Choroid plexus epithelial cell (primary cell): Measurements from ENCODE around the gene TRNP1.

Experiments used
- DNase-seq: peaks from one replicate; pipeline ENCODE4 v3.0.0-alpha.2; 2010; ENCODE audit warnings: low read depth
- H3K4me3 ChIP-seq: 2 replicates; pipeline ENCODE4 v1.5.1; 2011; ENCODE audit warnings: low read depth, mild to moderate bottlenecking, control low read depth, low read length, moderate library complexity
- CTCF ChIP-seq: conservative IDR thresholded peaks from 2 replicates; pipeline ENCODE4 v1.5.1; 2011; ENCODE audit warnings: low read depth, mild to moderate bottlenecking, control low read depth, inconsistent platforms, low read length, moderate library complexity

The TRNP1 gene

DNA sequence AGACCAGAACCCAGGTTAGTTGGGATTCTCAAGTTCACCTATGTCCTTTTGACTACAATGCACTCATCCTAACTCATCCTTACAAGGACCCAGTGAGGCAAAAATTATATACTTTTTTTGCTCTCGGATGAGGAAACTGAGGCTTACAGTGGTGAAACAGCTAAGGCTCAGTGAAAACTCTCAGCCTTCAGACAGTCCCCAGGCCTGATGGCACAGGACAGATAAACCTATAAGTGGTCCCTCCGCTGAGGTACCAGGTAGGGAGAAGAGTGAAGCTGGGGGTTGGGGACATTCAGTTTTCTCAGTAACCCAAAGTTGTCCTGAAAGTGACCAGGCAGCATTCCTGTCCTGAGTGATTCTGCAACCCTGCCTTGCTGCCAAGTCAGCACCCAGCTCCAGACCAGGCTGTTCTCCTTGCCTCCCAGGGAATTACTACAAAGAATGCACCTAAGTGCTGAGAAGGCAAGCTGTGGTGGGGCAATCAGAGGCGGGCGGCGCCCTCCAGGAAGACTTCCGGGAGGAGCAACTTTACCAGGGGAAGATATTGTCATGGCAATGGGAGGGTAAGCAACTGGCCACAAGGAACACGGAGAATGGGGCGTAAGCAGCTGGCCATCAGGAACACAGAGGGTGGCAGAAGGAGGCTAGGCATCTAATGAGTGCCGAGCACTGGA, 14.6 kb downstream of the TRNP1 start:
- H3K4me3 ChIP-seq = no peak overlapping the region
- TF ChIP-seq CTCF = no peak
- no peak for DNase-seq

GRCh38 chr1:27009601-27010197, 16.2 kb downstream of the TRNP1 start:
- no peak for DNase-seq
- no peak overlapping the region for H3K4me3 ChIP-seq
- peak; percentile 21 for TF ChIP-seq CTCF

- H3K4me3 ChIP-seq = no peak overlapping the region
- DNase-seq = no peak
- TF ChIP-seq CTCF = no peak
Measured at GRCh38 chr1:27010226-27010994, 16.9 kb downstream of the TRNP1 start.

GRCh38 chr1:27011058-27011764, 17.7 kb downstream of the TRNP1 start:
- H3K4me3 ChIP-seq = no peak overlapping the region
- peak; percentile 90 for DNase-seq
- TF ChIP-seq CTCF = no peak

GRCh38 chr1:27011976-27012563, 18.6 kb downstream of the TRNP1 start:
- no peak for TF ChIP-seq CTCF
- no peak for DNase-seq
- H3K4me3 ChIP-seq = peak overlapping the region; percentile 16

DNA sequence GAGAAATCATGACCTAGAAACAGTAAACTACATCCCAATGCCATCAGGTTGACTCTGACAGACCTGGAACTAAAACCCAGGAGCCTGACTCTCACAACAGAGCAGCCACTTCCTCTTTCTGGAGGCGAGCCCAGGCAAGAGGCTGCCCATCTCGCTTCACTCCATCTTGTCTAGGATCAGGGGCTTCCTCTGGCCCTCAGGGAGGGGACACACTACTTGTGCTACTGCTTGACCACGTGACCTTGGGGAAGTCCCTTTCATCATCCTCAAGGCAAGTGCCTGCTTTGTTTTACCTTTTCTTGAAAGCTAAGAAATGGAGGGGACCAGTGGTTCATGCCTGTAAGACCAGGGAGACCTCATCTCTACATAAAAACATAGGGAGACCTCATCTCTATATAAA, 21.8 kb downstream of the TRNP1 start:
- no peak overlapping the region for H3K4me3 ChIP-seq
- DNase-seq = no peak
- no peak for TF ChIP-seq CTCF
